Right lobe of liver (tissue), 6 donors: ENCODE results near the gene RFESD. TPM values are rescaled to one million over a fixed set of nuclear protein-coding genes. Genes with fewer than 3 reads are reported as not detected.
"Not testable (repeated sequence)": the region's sequence is repeated elsewhere in the genome, so short reads cannot be mapped to it uniquely, and the experiment has no call there.

Source experiments
- ATAC-seq, 4 donors: fragments of 200-7000 bp; cut with Tn5 transposase; one replicate each; pipeline ENCODE4 v1.9.1; 2020; ENCODE audit warnings: mild to moderate bottlenecking in 4 of 4, moderate library complexity in 4 of 4
- DNase-seq, 3 donors: peaks; one replicate each; pipeline ENCODE4 v3.0.0-alpha.2; 2020
- H3K27ac ChIP-seq, 3 donors: fragments of 200-600 bp; one replicate each; pipeline ENCODE4 v1.8.0; 2022
- H3K27me3 ChIP-seq, 2 donors: fragments of 200-600 bp; one replicate each; pipeline ENCODE4 v1.8.0; 2022
- H3K36me3 ChIP-seq, 4 donors: fragments of 200-600 bp; sonication (generic) in 1 of 4; one replicate each; pipeline versions ENCODE4 v1.5.1 to v1.8.0; 2017 to 2022; ENCODE audit warnings: control low read depth in 1 of 4
- H3K4me1 ChIP-seq, 4 donors: fragments of 200-600 bp; sonication (generic) in 1 of 4; one replicate each; pipeline versions ENCODE4 v1.5.1 to v1.8.0; 2017 to 2022; ENCODE audit warnings: control low read depth in 1 of 4
- H3K4me3 ChIP-seq, 3 donors: fragments of 200-600 bp; one replicate each; pipeline ENCODE4 v1.8.0; 2022
- H3K9me3 ChIP-seq, 4 donors: fragments of 200-600 bp; sonication (generic) in 1 of 4; one replicate each; pipeline versions ENCODE4 v1.5.1 to v1.8.0; 2017 to 2022; ENCODE audit warnings: control low read depth in 1 of 4
- CTCF ChIP-seq, 4 donors: fragments of 200-600 bp in 3 of 4; fragments of 450-650 bp in 1 of 4; IDR thresholded peaks; one replicate each; pipeline versions ENCODE4 v1.5.1 to v1.8.0; 2016 to 2022; ENCODE audit warnings: antibody characterized with exemption in 4 of 4, mild to moderate bottlenecking in 2 of 4
- POLR2A ChIP-seq: fragments of 450-650 bp; IDR thresholded peaks from one replicate; pipeline ENCODE4 v1.6.1; 2017; ENCODE audit warnings: antibody characterized with exemption, mild to moderate bottlenecking
- WGBS: methylation state at CpG from one replicate; pipeline ENCODE4 v1.1.6; 2018; ENCODE audit warnings: low coverage, low lambda C conversion rate; ENCODE audit not compliant: insufficient coverage; ENCODE audit errors: missing lambda C conversion rate; 5-methylcytosine and 5-hydroxymethylcytosine counted together
- intact Hi-C, 2 donors: fragments of 100-400 bp; cut with DNase I; formaldehyde crosslinking; loops; one replicate each; pipeline versions ENCODE4 v1.11.2 to v1.14.1; 2022
- total RNA-seq, 6 experiments: library from RNA; depleted of rRNA in 2 of 6; stranded (reverse); fragments of >200 nt in 2 of 6; fragmentation: NEBNext Ultra II Directional in 3 of 6; extraction: Animal tissue kit (Norgen Biotek cat#: 25700) in 3 of 6; gene quantifications; one replicate each; pipeline versions ENCODE4 v1.1.0 to v1.2.4, GENCODE V29; 2016 to 2023
- donor health status: DM: no; HTN: yes; CAD: no.
- donor health status: DM: no; HTN: no; CAD: no.
- donor health status: DM: no; HTN: no; CAD: no.
- donor health status: DM: no; HTN: yes; CAD: no.
- donor health status: DM: no; HTN: yes; CAD: no.

Gene RFESD
- total RNA-seq, 6 experiments from 2014 or later = 0.56 to 2.2 (median 1.6) TPM

GRCh38 chr5:95697781-95698681 lies 51.5 kb downstream of the RFESD start:
- 53% methylated on average over 6 of the region's 7 CpGs for WGBS
- ATAC-seq = no peak

GRCh38 chr5:95699337-95699736 lies 52.8 kb downstream of the RFESD start:
- Histone ChIP-seq H3K36me3 (no peaks in the 10 kb centered on the region), H3K27me3 (no peaks in the 10 kb centered on the region), H3K4me3 (no peak overlapping the region), H3K9me3 (no peaks in the 10 kb centered on the region), H3K4me1 (no peaks in the 10 kb centered on the region), H3K27ac (no peak overlapping the region)
- DNase-seq (no peak), ATAC-seq (no peak)
- TF ChIP-seq CTCF (IDR thresholded peaks at IDR 0.05) (no peak), POLR2A (no peak)
- 88% methylated on average over 1 of the region's 1 CpG for WGBS
- intact Hi-C loops = no loop called here

More at GRCh38 chr5:95697781-95698681, 51.5 kb downstream of the RFESD start:
- H3K4me3 ChIP-seq = no peak overlapping the region
- H3K36me3 ChIP-seq = no peaks in the 10 kb centered on the region
- no peak overlapping the region for H3K27ac ChIP-seq
- no peak for TF ChIP-seq POLR2A
- no peak for TF ChIP-seq CTCF (IDR thresholded peaks at IDR 0.05)
- no peaks in the 10 kb centered on the region for H3K27me3 ChIP-seq
- no peak for DNase-seq
- no peaks in the 10 kb centered on the region for H3K9me3 ChIP-seq
- no peaks in the 10 kb centered on the region for H3K4me1 ChIP-seq
- intact Hi-C loops = no loop called here

- ATAC-seq = no peak
These were observed 54.5 kb downstream of the RFESD start for GRCh38 chr5:95701074-95701473.

DNA sequence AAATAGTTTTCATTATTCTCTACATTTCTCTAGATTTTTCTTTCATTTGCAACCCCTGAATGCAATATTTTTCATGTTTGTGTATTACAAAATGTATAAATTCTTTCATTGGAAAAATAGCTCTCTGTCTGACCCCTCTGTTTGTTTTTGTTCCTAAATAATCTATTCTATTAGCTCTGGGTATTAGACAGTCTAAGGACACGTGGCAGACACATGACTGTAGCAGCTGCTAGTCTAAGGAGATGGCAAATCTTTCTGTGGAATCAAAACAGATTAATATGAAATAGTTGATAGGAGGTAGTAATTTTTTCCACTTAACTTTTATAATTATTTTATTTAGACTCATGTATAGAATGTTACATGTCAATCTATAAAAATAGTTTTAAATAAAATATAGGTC lies 57.6 kb downstream of the RFESD start:
- Histone ChIP-seq H3K36me3 (no peaks in the 10 kb centered on the region), H3K4me1 (no peaks in the 10 kb centered on the region), H3K27ac (no peak overlapping the region), H3K4me3 (no peak overlapping the region), H3K9me3 (no peaks in the 10 kb centered on the region), H3K27me3 (no peaks in the 10 kb centered on the region)
- intact Hi-C loops = no loop called here
- 35% methylated on average over 1 of the region's 1 CpG for WGBS
- no peak for TF ChIP-seq CTCF (IDR thresholded peaks at IDR 0.05)
- no peak for TF ChIP-seq POLR2A
- no peak for DNase-seq
- no peak for ATAC-seq

More at GRCh38 chr5:95701074-95701473, 54.5 kb downstream of the RFESD start:
- no peak overlapping the region for H3K4me3 ChIP-seq
- no peaks in the 10 kb centered on the region for H3K27me3 ChIP-seq
- no peaks in the 10 kb centered on the region for H3K9me3 ChIP-seq
- TF ChIP-seq POLR2A = no peak
- TF ChIP-seq CTCF (IDR thresholded peaks at IDR 0.05) = no peak
- H3K27ac ChIP-seq = no peak overlapping the region
- intact Hi-C loops = no loop called here
- DNase-seq = no peak
- H3K4me1 ChIP-seq = no peaks in the 10 kb centered on the region
- H3K36me3 ChIP-seq = no peaks in the 10 kb centered on the region

GRCh38 chr5:95706196-95706595 lies 59.6 kb downstream of the RFESD start:
- intact Hi-C loops, H3K36me3 ChIP-seq, H3K4me1 ChIP-seq, DNase-seq, H3K4me3 ChIP-seq, ATAC-seq, H3K9me3 ChIP-seq, H3K27me3 ChIP-seq, H3K27ac ChIP-seq: not testable (repeated sequence)
- WGBS = 92% methylated on average over 2 of the region's 5 CpGs
